Uterus (tissue), 4 donors: Measurements from ENCODE around the gene AP4S1. TPM values are rescaled to one million over a fixed set of nuclear protein-coding genes. Genes with fewer than 3 reads are reported as not detected.
"Not testable (repeated sequence)": the region's sequence is repeated elsewhere in the genome, so short reads cannot be mapped to it uniquely, and the experiment has no call there.

Experiments used
- DNase-seq, 2 donors: peaks; one replicate each; pipeline ENCODE4 v3.0.0-alpha.2; 2019 to 2020
- H3K27ac ChIP-seq, 2 donors: fragments of 200-600 bp; sonication (generic); 1 replicate in 1 of 2; 2 replicates in 1 of 2; pipeline ENCODE4 v1.5.1; 2016 to 2018
- H3K27me3 ChIP-seq, 2 donors: fragments of 200-600 bp; sonication (generic); one replicate each; pipeline ENCODE4 v1.5.1; 2018 to 2019; ENCODE audit warnings: control low read depth in 1 of 2
- H3K36me3 ChIP-seq, 2 donors: fragments of 200-600 bp; sonication (generic); one replicate each; pipeline ENCODE4 v1.5.1; 2019; ENCODE audit warnings: control low read depth in 1 of 2
- H3K4me1 ChIP-seq, 2 donors: fragments of 200-600 bp; sonication (generic); one replicate each; pipeline ENCODE4 v1.5.1; 2018 to 2019; ENCODE audit warnings: control low read depth in 1 of 2
- H3K4me3 ChIP-seq, 2 donors: fragments of 200-600 bp; sonication (generic); 1 replicate in 1 of 2; 2 replicates in 1 of 2; pipeline ENCODE4 v1.5.1; 2018 to 2019; ENCODE audit warnings: mild to moderate bottlenecking in 1 of 2
- H3K9me3 ChIP-seq, 2 donors: fragments of 200-600 bp; sonication (generic); one replicate each; pipeline ENCODE4 v1.5.1; 2019; ENCODE audit warnings: control low read depth in 1 of 2
- CTCF ChIP-seq, 4 experiments: fragments of 200-600 bp in 2 of 4; fragments of 450-650 bp in 2 of 4; sonication (generic) in 2 of 4; IDR thresholded peaks; one replicate each; pipeline ENCODE4 v1.5.1; 2016 to 2019; ENCODE audit warnings: antibody characterized with exemption in 4 of 4, mild to moderate bottlenecking in 2 of 4, moderate library complexity in 1 of 4
- POLR2A ChIP-seq, 2 donors: fragments of 450-650 bp; IDR thresholded peaks; one replicate each; pipeline ENCODE4 v1.6.1; 2016; ENCODE audit warnings: antibody characterized with exemption in 2 of 2, mild to moderate bottlenecking in 1 of 2, moderate library complexity in 1 of 2
- intact Hi-C: fragments of 100-400 bp; cut with DNase I; formaldehyde crosslinking; loops from one replicate; pipeline ENCODE4 v1.15.1; 2023; ENCODE audit warnings: low total_unique reads
- total RNA-seq, 4 donors: library from RNA; depleted of rRNA in 3 of 4; stranded (reverse); fragments of >200 nt in 3 of 4; gene quantifications; one replicate each; pipeline versions ENCODE4 v1.1.0 to v1.2.4, GENCODE V29; 2014 to 2023
- donor health status: DM: yes; HTN: yes; CAD: no.

Gene AP4S1
- total RNA-seq, 4 donors from 2014 or later: 2.3 to 30.4 (median 9.9) TPM

- Histone ChIP-seq H3K4me1 (no peaks in the 10 kb centered on the region), H3K27me3 (no peaks in the 10 kb centered on the region), H3K27ac (no peak overlapping the region), H3K9me3 (no peaks in the 10 kb centered on the region), H3K36me3 (no peaks in the 10 kb centered on the region), H3K4me3 (no peak overlapping the region)
- intact Hi-C loops: no loop called here
- TF ChIP-seq CTCF (IDR thresholded peaks at IDR 0.05): no peak
- TF ChIP-seq POLR2A (IDR thresholded peaks at IDR 0.05): no peak
- no peak for DNase-seq
Observed at GRCh38 chr14:31057035-31057434, 31.6 kb downstream of the AP4S1 start.

- Histone ChIP-seq H3K27me3 (no peaks in the 10 kb centered on the region), H3K36me3 (no peaks in the 10 kb centered on the region), H3K4me1 (no peaks in the 10 kb centered on the region), H3K27ac (no peak overlapping the region), H3K9me3 (no peaks in the 10 kb centered on the region), H3K4me3 (no peak overlapping the region)
- intact Hi-C loops: no loop called here
- DNase-seq: no peak
- TF ChIP-seq POLR2A (IDR thresholded peaks at IDR 0.05) (no peak), CTCF (IDR thresholded peaks at IDR 0.05) (no peak)
Observed at GRCh38 chr14:31057701-31058364, 32.4 kb downstream of the AP4S1 start.

GRCh38 chr14:31059152-31059924 lies 33.9 kb downstream of the AP4S1 start:
- peak; percentile 58 to 77 for DNase-seq
- Histone ChIP-seq H3K27me3 (no peaks in the 10 kb centered on the region), H3K27ac (peak overlapping the region in 1 of 2 donors; percentile 21), H3K4me1 (no peaks in the 10 kb centered on the region), H3K9me3 (no peaks in the 10 kb centered on the region), H3K4me3 (no peak overlapping the region), H3K36me3 (no peaks in the 10 kb centered on the region)
- peak in 1 of 4 experiments; percentile 17 for TF ChIP-seq CTCF (IDR thresholded peaks at IDR 0.05)
- no peak for TF ChIP-seq POLR2A (IDR thresholded peaks at IDR 0.05)
- intact Hi-C loops: no loop called here

GRCh38 chr14:31060253-31060875 lies 34.9 kb downstream of the AP4S1 start:
- Histone ChIP-seq H3K27me3 (no peaks in the 10 kb centered on the region), H3K27ac (no peak overlapping the region), H3K36me3 (no peaks in the 10 kb centered on the region), H3K4me3 (no peak overlapping the region), H3K9me3 (no peaks in the 10 kb centered on the region), H3K4me1 (no peaks in the 10 kb centered on the region)
- DNase-seq: no peak
- no peak for TF ChIP-seq CTCF (IDR thresholded peaks at IDR 0.05)
- no peak for TF ChIP-seq POLR2A (IDR thresholded peaks at IDR 0.05)
- intact Hi-C loops: no loop called here

- H3K4me3 ChIP-seq, H3K27me3 ChIP-seq, H3K36me3 ChIP-seq, H3K27ac ChIP-seq, DNase-seq, intact Hi-C loops, H3K9me3 ChIP-seq, H3K4me1 ChIP-seq: not testable (repeated sequence)
Observed at GRCh38 chr14:31062908-31063307, 37.5 kb downstream of the AP4S1 start.
